Nephron progenitor cell (in vitro differentiated cells): Measurements from ENCODE around the gene CDKAL1.

Source experiments
- DNase-seq: peaks from one replicate; pipeline ENCODE4 v3.0.0; 2021
- H3K27ac Mint-ChIP-seq: 2 replicates; pipeline ENCODE4 v1.8.0; 2021; ENCODE audit warnings: mild to moderate bottlenecking, moderate library complexity, mixed read lengths
- H3K27me3 Mint-ChIP-seq: 2 replicates; pipeline ENCODE4 v1.8.0; 2021; ENCODE audit warnings: mild to moderate bottlenecking, low read depth, mixed read lengths; ENCODE audit not compliant: poor library complexity
- H3K36me3 Mint-ChIP-seq: 2 replicates; pipeline ENCODE4 v1.8.0; 2021; ENCODE audit warnings: low read depth, mixed read lengths
- H3K4me1 Mint-ChIP-seq: 2 replicates; pipeline ENCODE4 v1.8.0; 2021; ENCODE audit warnings: mixed read lengths
- H3K4me3 Mint-ChIP-seq: 2 replicates; pipeline ENCODE4 v1.8.0; 2021; ENCODE audit warnings: mild to moderate bottlenecking, moderate library complexity, mixed read lengths
- H3K9me3 Mint-ChIP-seq: 2 replicates; pipeline ENCODE4 v1.8.0; 2021; ENCODE audit warnings: mild to moderate bottlenecking, moderate library complexity, mixed read lengths
- CTCF ChIP-seq: fragments of 200-600 bp; sonication (generic); IDR thresholded peaks from 2 replicates; pipeline ENCODE4 v1.5.0; 2021; ENCODE audit warnings: antibody characterized with exemption

CDKAL1 gene

GRCh38 chr6:21277601-21278374 lies 743.5 kb downstream of the CDKAL1 start:
- H3K9me3 Mint-ChIP-seq: peaks cover 14% of the 10 kb centered on the region
- peaks cover 3% of the 10 kb centered on the region for H3K27me3 Mint-ChIP-seq
- H3K36me3 Mint-ChIP-seq: peaks cover 7% of the 10 kb centered on the region
- no peak for TF ChIP-seq CTCF
- H3K4me3 Mint-ChIP-seq: no peak overlapping the region
- H3K4me1 Mint-ChIP-seq: peaks cover 35% of the 10 kb centered on the region
- H3K27ac Mint-ChIP-seq: no peak overlapping the region
- DNase-seq: no peak

- DNase-seq: no peak
- Mint-ChIP-seq H3K4me1 (peaks cover 35% of the 10 kb centered on the region), H3K36me3 (peaks cover 2% of the 10 kb centered on the region), H3K4me3 (no peak overlapping the region), H3K27me3 (peaks cover 3% of the 10 kb centered on the region), H3K27ac (peak overlapping the region; percentile 71), H3K9me3 (peaks cover 11% of the 10 kb centered on the region)
- no peak for TF ChIP-seq CTCF
These were observed 744.1 kb downstream of the CDKAL1 start for GRCh38 chr6:21278375-21278745.

GRCh38 chr6:21279619-21280018 lies 745.4 kb downstream of the CDKAL1 start:
- no peak for TF ChIP-seq CTCF
- peaks cover 41% of the 10 kb centered on the region for H3K4me1 Mint-ChIP-seq
- peaks cover 12% of the 10 kb centered on the region for H3K9me3 Mint-ChIP-seq

GRCh38 chr6:21281366-21281765 lies 747.1 kb downstream of the CDKAL1 start:
- Mint-ChIP-seq H3K4me3 (no peak overlapping the region), H3K27ac (no peak overlapping the region), H3K27me3 (peaks cover 3% of the 10 kb centered on the region), H3K9me3 (peaks cover 12% of the 10 kb centered on the region), H3K36me3 (no peaks in the 10 kb centered on the region), H3K4me1 (peaks cover 40% of the 10 kb centered on the region)
- DNase-seq: no peak
- no peak for TF ChIP-seq CTCF

More at GRCh38 chr6:21279619-21280018, 745.4 kb downstream of the CDKAL1 start:
- Mint-ChIP-seq H3K27ac (peak overlapping the region; percentile 64), H3K36me3 (no peaks in the 10 kb centered on the region), H3K4me3 (no peak overlapping the region), H3K27me3 (peaks cover 3% of the 10 kb centered on the region)
- DNase-seq: no peak
